Breast epithelium (tissue), 4 donors: Measurements from ENCODE around the gene HACD3. TPM values are rescaled to one million over a fixed set of nuclear protein-coding genes. Genes with fewer than 3 reads are reported as not detected.

Experiments used
- DNase-seq, 2 donors: peaks; one replicate each; pipeline ENCODE4 v3.0.0-alpha.2; 2019; ENCODE audit warnings: low spot score in 2 of 2
- H3K27ac ChIP-seq, 2 donors: fragments of 200-600 bp; sonication (generic) in 1 of 2; one replicate each; pipeline ENCODE4 v1.5.1; 2016 to 2019; ENCODE audit warnings: mild to moderate bottlenecking in 1 of 2
- H3K27me3 ChIP-seq, 2 donors: fragments of 200-600 bp; sonication (generic) in 1 of 2; one replicate each; pipeline versions ENCODE4 v1.5.1 to v1.6.0; 2017 to 2019; ENCODE audit warnings: control low read depth in 1 of 2, mild to moderate bottlenecking in 1 of 2
- H3K36me3 ChIP-seq: fragments of 200-600 bp; one replicate; pipeline ENCODE4 v1.5.1; 2019
- H3K4me1 ChIP-seq, 2 donors: fragments of 200-600 bp; sonication (generic); one replicate each; pipeline ENCODE4 v1.5.1; 2016 to 2019; ENCODE audit warnings: control low read depth in 1 of 2
- H3K4me3 ChIP-seq, 3 donors: fragments of 200-600 bp; sonication (generic); 1 replicate in 2 of 3; 2 replicates in 1 of 3; pipeline ENCODE4 v1.5.1; 2016 to 2019; ENCODE audit warnings: mild to moderate bottlenecking in 3 of 3, moderate library complexity in 2 of 3
- H3K9me3 ChIP-seq, 2 donors: fragments of 200-600 bp; sonication (generic) in 1 of 2; one replicate each; pipeline ENCODE4 v1.5.1; 2016 to 2019; ENCODE audit warnings: control low read depth in 1 of 2
- POLR2A ChIP-seq: fragments of 450-650 bp; IDR thresholded peaks from one replicate; pipeline ENCODE4 v1.6.1; 2016; ENCODE audit warnings: antibody characterized with exemption, mild to moderate bottlenecking, moderate library complexity
- POLR2AphosphoS5 ChIP-seq, 3 donors: sonication (generic); formaldehyde crosslinking; IDR thresholded peaks; one replicate each; pipeline ENCODE4 v1.6.1; 2017; ENCODE audit warnings: antibody characterized with exemption in 3 of 3
- intact Hi-C: fragments of 100-400 bp; cut with DNase I; formaldehyde crosslinking; loops from one replicate; pipeline ENCODE4 v1.15.1; 2023; ENCODE audit warnings: low total_unique reads
- total RNA-seq, 3 donors: library from RNA; depleted of rRNA; stranded (reverse); fragments of >200 nt; gene quantifications; one replicate each; pipeline ENCODE4 v1.1.0, GENCODE V29; 2016
- TF ChIP-seq, protein P1 (sequence below), 3 donors: fragments of 450-650 bp; IDR thresholded peaks; one replicate each; pipeline ENCODE4 v1.5.1; 2016 to 2017; ENCODE audit warnings: antibody characterized with exemption in 3 of 3, mild to moderate bottlenecking in 3 of 3, moderate library complexity in 3 of 3

HACD3 gene
- total RNA-seq, 3 donors from 2014 or later: 23.2 to 103 (median 78.3) TPM

DNA sequence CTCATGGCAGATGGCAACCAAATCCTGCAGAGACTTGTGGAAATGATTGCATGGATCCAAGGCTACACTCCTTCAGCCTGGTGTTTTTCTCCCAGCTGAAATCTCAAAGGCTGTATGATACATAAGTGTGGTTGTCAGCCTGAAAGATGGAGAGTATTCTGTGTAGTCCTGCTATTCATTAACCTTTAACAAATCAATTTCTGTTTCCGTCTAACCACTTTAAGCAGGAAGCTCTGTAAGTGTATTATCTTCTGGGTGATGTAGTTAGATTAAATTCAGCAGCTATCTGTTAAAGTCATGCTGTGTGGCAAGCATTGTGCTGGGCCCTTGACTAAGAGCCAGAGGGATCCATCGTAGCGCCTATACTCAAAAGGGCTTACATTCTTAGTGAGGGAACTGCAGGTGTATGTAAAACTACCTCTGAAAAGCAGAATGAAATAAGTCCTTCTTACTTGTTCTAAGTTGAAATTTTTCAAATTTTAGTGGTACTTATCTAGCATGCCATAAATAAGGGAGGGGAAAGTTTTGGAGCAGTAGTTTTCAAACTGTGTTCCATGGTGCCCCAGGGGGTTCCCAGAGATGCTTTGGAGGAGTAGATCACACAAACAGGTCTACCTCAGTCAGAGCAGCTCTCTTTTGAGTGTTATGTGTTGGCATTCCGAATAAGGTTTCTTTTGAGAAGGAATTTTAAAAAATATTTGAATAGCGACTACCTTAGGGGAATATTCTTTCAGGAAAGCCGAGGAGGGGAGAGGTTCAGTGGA, 28.9 kb downstream of the HACD3 start:
- H3K36me3 ChIP-seq: no peaks in the 10 kb centered on the region

DNA sequence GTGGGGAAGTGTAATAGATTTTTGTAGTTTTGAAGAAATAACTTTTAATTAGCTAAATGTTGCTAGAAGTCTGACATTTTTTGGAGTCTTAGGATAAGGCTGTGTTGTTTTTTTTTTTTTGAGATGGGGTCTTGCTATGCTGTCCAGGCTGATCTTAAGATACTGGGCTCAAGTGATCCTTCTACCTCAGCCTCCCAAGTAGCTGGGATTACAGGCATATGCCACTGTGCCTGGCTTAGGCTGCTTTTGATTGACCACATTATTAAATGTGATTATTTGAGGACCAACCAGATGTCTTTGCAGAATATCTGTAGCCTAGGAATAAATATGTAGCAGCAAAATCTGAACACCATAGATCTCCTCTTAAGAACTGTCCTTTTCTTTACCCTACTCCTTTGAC, 29.7 kb downstream of the HACD3 start:
- Histone ChIP-seq H3K4me3 (no peak overlapping the region), H3K27ac (no peak overlapping the region), H3K27me3 (no peaks in the 10 kb centered on the region), H3K36me3 (no peaks in the 10 kb centered on the region), H3K4me1 (no peaks in the 10 kb centered on the region), H3K9me3 (no peaks in the 10 kb centered on the region)
- DNase-seq: no peak
- TF ChIP-seq, protein P1, sequence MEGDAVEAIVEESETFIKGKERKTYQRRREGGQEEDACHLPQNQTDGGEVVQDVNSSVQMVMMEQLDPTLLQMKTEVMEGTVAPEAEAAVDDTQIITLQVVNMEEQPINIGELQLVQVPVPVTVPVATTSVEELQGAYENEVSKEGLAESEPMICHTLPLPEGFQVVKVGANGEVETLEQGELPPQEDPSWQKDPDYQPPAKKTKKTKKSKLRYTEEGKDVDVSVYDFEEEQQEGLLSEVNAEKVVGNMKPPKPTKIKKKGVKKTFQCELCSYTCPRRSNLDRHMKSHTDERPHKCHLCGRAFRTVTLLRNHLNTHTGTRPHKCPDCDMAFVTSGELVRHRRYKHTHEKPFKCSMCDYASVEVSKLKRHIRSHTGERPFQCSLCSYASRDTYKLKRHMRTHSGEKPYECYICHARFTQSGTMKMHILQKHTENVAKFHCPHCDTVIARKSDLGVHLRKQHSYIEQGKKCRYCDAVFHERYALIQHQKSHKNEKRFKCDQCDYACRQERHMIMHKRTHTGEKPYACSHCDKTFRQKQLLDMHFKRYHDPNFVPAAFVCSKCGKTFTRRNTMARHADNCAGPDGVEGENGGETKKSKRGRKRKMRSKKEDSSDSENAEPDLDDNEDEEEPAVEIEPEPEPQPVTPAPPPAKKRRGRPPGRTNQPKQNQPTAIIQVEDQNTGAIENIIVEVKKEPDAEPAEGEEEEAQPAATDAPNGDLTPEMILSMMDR (IDR thresholded peaks at IDR 0.05): no peak
- TF ChIP-seq POLR2A (no peak), POLR2AphosphoS5 (IDR thresholded peaks at IDR 0.05) (no peak)
- intact Hi-C loops: no loop called here

More for the DNA sequence above, 28.9 kb downstream of the HACD3 start:
- H3K27me3 ChIP-seq: no peaks in the 10 kb centered on the region
- no peaks in the 10 kb centered on the region for H3K4me1 ChIP-seq
- no peaks in the 10 kb centered on the region for H3K9me3 ChIP-seq
- H3K27ac ChIP-seq: no peak overlapping the region
- no peak for DNase-seq
- intact Hi-C loops: no loop called here
- H3K4me3 ChIP-seq: no peak overlapping the region
- TF ChIP-seq POLR2A (no peak), POLR2AphosphoS5 (IDR thresholded peaks at IDR 0.05) (no peak)
- TF ChIP-seq, protein P1 (IDR thresholded peaks at IDR 0.05): no peak

DNA sequence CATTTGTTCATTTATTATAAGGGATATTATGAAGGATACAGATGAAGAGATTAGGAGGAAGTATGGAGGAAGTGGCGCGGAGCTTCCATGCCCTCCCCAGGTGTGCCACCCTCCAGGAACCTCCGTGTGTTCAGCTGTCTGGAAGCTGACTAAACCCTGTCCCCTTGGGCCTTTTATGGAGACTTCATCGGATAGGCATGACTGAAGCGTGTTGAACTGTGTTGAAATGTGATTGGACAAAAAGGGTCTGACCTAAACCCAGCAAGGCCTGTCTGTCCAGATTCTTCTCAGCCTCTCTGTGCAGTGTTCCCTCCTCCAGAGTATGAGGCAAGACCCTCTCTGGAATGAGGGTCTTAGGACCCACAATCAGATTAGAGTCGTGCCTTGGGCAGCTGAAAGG, 31.7 kb downstream of the HACD3 start:
- TF ChIP-seq, protein P1 (IDR thresholded peaks at IDR 0.05): no peak
- TF ChIP-seq POLR2A: no peak
- no peak for TF ChIP-seq POLR2AphosphoS5 (IDR thresholded peaks at IDR 0.05)
- Histone ChIP-seq H3K36me3 (no peaks in the 10 kb centered on the region), H3K9me3 (no peaks in the 10 kb centered on the region), H3K4me3 (no peak overlapping the region), H3K27ac (peak overlapping the region in 1 of 2 donors; percentile 58), H3K4me1 (no peaks in the 10 kb centered on the region), H3K27me3 (no peaks in the 10 kb centered on the region)
- intact Hi-C loops: no loop called here
- peak in 1 of 2 donors; percentile 21 for DNase-seq

DNA sequence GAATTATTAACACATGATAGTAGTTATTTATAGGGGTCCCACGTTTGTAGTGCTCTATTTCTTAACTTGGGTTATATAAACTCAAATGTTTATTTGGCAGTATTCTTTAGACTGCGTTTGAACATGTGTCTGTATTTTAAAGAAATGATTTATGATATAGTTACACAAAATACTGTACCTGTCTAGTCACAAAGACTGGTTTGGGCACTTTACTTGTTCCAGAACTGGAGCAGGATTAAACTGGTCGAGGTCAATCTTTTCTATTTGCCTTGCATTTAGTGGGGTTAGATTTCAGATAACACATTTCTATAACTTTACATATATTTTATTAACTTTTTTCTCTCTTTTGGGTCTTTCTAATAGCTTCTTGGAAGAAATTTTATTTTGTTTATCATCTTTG, 39.5 kb downstream of the HACD3 start:
- no peaks in the 10 kb centered on the region for H3K9me3 ChIP-seq
- no peak overlapping the region for H3K27ac ChIP-seq
- no peak for TF ChIP-seq POLR2A
- no peak for TF ChIP-seq POLR2AphosphoS5 (IDR thresholded peaks at IDR 0.05)
- TF ChIP-seq, protein P1 (IDR thresholded peaks at IDR 0.05): no peak
- H3K36me3 ChIP-seq: no peaks in the 10 kb centered on the region
- H3K4me1 ChIP-seq: no peaks in the 10 kb centered on the region
- no peaks in the 10 kb centered on the region for H3K27me3 ChIP-seq
- no peak overlapping the region for H3K4me3 ChIP-seq
- DNase-seq: no peak
- intact Hi-C loops: loop anchor here (10.0 kb wide), 1 partner anchor 205 kb away; no protein-coding TSS in a partner anchor

DNA sequence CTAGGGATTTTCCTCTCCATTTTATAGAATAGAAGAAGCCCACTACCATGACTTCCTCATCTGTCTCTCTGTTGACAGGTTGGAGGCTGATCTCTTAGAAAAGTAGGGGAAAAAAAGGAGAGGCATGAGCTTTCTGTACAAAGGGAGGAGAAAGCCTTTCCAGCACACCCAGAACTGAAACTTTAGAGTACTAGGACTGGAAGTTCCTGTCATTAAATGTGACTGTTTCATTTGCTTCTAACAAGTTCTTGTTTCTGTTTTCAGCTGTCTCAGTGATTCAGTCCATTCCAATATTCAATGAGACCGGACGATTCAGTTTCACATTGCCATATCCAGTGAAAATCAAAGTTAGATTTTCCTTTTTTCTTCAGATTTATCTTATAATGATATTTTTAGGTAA, 41.7 kb downstream of the HACD3 start:
- Histone ChIP-seq H3K4me3 (no peak overlapping the region), H3K27ac (no peak overlapping the region), H3K9me3 (no peaks in the 10 kb centered on the region), H3K4me1 (no peaks in the 10 kb centered on the region), H3K27me3 (no peaks in the 10 kb centered on the region), H3K36me3 (no peaks in the 10 kb centered on the region)
- intact Hi-C loops: loop anchor here (10.0 kb wide), 1 partner anchor 207 kb away; no protein-coding TSS in a partner anchor
- no peak for TF ChIP-seq POLR2AphosphoS5 (IDR thresholded peaks at IDR 0.05)
- no peak for TF ChIP-seq POLR2A
- TF ChIP-seq, protein P1 (IDR thresholded peaks at IDR 0.05): no peak
- no peak for DNase-seq
